HEK293T (cell line): ENCODE measurements around the gene CMTM7.

Experiments used
- BHLHE40 ChIP-seq: fragments of 450-650 bp; IDR thresholded peaks from 2 replicates; pipeline ENCODE4 v1.6.1; 2016; ENCODE audit warnings: mild to moderate bottlenecking, moderate library complexity, borderline replicate concordance
- FOXA1 ChIP-seq: fragments of 450-650 bp; IDR thresholded peaks from 2 replicates; pipeline ENCODE4 v1.6.1; 2016; ENCODE audit warnings: mild to moderate bottlenecking
- FOXK2 ChIP-seq: fragments of 450-650 bp; IDR thresholded peaks from 2 replicates; pipeline ENCODE4 v1.6.1; 2016; ENCODE audit warnings: mild to moderate bottlenecking
- FOXM1 ChIP-seq: fragments of 450-650 bp; IDR thresholded peaks from 2 replicates; pipeline ENCODE4 v1.6.1; 2017; ENCODE audit warnings: mild to moderate bottlenecking, borderline replicate concordance
- L3MBTL2 ChIP-seq: fragments of 450-650 bp; conservative IDR thresholded peaks from 2 replicates; pipeline ENCODE4 v1.6.1; 2016; ENCODE audit warnings: mild to moderate bottlenecking
- NFRKB ChIP-seq: fragments of 450-650 bp; IDR thresholded peaks from 2 replicates; pipeline ENCODE4 v1.6.1; 2016; ENCODE audit warnings: mild to moderate bottlenecking, moderate library complexity
- SP1 ChIP-seq: fragments of 450-650 bp; IDR thresholded peaks from 2 replicates; pipeline ENCODE4 v1.6.1; 2017
- SUZ12 ChIP-seq: fragments of 450-650 bp; IDR thresholded peaks from 2 replicates; pipeline ENCODE4 v1.6.1; 2016; ENCODE audit warnings: mild to moderate bottlenecking
- TARDBP ChIP-seq: fragments of 450-650 bp; IDR thresholded peaks from 2 replicates; pipeline ENCODE4 v1.6.1; 2016
- ZNF384 ChIP-seq: fragments of 450-650 bp; IDR thresholded peaks from 2 replicates; pipeline ENCODE4 v1.6.1; 2016
- TF ChIP-seq, protein P1 (sequence below): fragments of 450-650 bp; IDR thresholded peaks from 2 replicates; pipeline ENCODE4 v1.6.1; 2016

DNA sequence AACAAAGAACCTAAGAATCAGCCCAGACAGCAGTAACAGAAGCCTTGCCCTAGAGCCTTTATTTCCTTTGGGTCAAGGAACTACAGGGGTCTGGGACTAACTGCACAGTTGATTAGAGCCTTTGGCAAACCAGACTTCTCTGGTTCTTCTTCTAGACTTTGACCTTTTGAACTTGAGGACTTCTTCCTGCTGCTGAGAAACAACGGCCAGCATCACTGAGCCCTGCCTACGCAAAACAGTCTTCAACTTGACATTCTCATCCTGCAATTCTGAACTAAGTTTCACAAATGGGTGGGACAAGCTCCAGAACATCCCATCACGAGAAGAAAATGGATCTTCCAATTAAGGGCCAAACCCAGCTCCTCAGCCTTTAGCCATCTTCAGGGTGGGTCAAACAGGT is 79.6 kb downstream of the CMTM7 start:
- no peak for TF ChIP-seq ZNF384
- no peak for TF ChIP-seq FOXK2
- no peak for TF ChIP-seq TARDBP
- no peak for TF ChIP-seq FOXA1
- TF ChIP-seq BHLHE40: no peak
- TF ChIP-seq L3MBTL2: no peak
- TF ChIP-seq SP1: no peak
- no peak for TF ChIP-seq NFRKB
- TF ChIP-seq SUZ12: no peak
- TF ChIP-seq, protein P1, sequence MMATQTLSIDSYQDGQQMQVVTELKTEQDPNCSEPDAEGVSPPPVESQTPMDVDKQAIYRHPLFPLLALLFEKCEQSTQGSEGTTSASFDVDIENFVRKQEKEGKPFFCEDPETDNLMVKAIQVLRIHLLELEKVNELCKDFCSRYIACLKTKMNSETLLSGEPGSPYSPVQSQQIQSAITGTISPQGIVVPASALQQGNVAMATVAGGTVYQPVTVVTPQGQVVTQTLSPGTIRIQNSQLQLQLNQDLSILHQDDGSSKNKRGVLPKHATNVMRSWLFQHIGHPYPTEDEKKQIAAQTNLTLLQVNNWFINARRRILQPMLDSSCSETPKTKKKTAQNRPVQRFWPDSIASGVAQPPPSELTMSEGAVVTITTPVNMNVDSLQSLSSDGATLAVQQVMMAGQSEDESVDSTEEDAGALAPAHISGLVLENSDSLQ: no peak
- TF ChIP-seq FOXM1: no peak
